ENCODE data around the gene NDE1. TPM values are rescaled to one million over a fixed set of nuclear protein-coding genes. Genes with fewer than 3 reads are reported as not detected.
"Not testable (repeated sequence)": the region's sequence is repeated elsewhere in the genome, so short reads cannot be mapped to it uniquely, and the experiment has no call there.

Gene NDE1
- total and polyA plus RNA-seq, 2 donors (not counting 1 experiment from before 2014, with no cell fraction given): 23.8 to 24.0 TPM

GRCh38 chr16:15643946-15644250, 6.1 kb upstream of the NDE1 start:
- no peaks in the 10 kb centered on the region for H4K20me1 ChIP-seq (ENCODE audit: control insufficient read depth, extremely low read depth, insufficient read depth, low read length)
- TF ChIP-seq CTCF (conservative IDR thresholded peaks at IDR 0.05 in 1 of 2, IDR thresholded peaks at IDR 0.05 in 1 of 2; ENCODE audit: low read depth in 1 of 2, low read length in 2 of 2): no peak
- no peak for TF ChIP-seq EZH2 (IDR thresholded peaks at IDR 0.05; ENCODE audit: low read length, missing control alignments)
- peak overlapping the region; percentile 95 for H3K27ac ChIP-seq (ENCODE audit: insufficient read depth, low read length)
- peak overlapping the region; percentile 66 to 88 (median 71) for H3K4me3 ChIP-seq (replicated peaks in 1 of 4; ENCODE audit: control extremely low read depth in 1 of 4, insufficient read depth in 1 of 4, low read depth in 3 of 4, low read length in 4 of 4)
- H2AFZ ChIP-seq (ENCODE audit: low read length): no peak overlapping the region
- H3K79me2 ChIP-seq (ENCODE audit: control insufficient read depth, insufficient read depth, low read length): peaks cover 22% of the 10 kb centered on the region
- no peaks in the 10 kb centered on the region for H3K36me3 ChIP-seq (ENCODE audit: control insufficient read depth, insufficient read depth, low read length)
- H3K4me2 ChIP-seq (ENCODE audit: extremely low read depth, insufficient read depth, low read length): peak overlapping the region; percentile 54
- no peak overlapping the region for H3K9ac ChIP-seq (ENCODE audit: insufficient read depth, low read length)
- no peaks in the 10 kb centered on the region for H3K4me1 ChIP-seq (ENCODE audit: control insufficient read depth, extremely low read depth, insufficient read depth, low read length)
- no peak for DNase-seq (ENCODE audit: low read depth in 2 of 2)
- H3K27me3 ChIP-seq (ENCODE audit: control insufficient read depth, insufficient read depth, low read length): no peaks in the 10 kb centered on the region
- no peaks in the 10 kb centered on the region for H3K9me3 ChIP-seq (ENCODE audit: control insufficient read depth, insufficient read depth, low read depth, low read length)

GRCh38 chr16:15644267-15644961, 5.6 kb upstream of the NDE1 start:
- no peak overlapping the region for H3K27ac ChIP-seq (ENCODE audit: insufficient read depth, low read length)
- H3K36me3 ChIP-seq (ENCODE audit: control insufficient read depth, insufficient read depth, low read length): no peaks in the 10 kb centered on the region
- no peak overlapping the region for H3K9ac ChIP-seq (ENCODE audit: insufficient read depth, low read length)
- H3K4me1 ChIP-seq (ENCODE audit: control insufficient read depth, extremely low read depth, insufficient read depth, low read length): no peaks in the 10 kb centered on the region
- H3K4me3 ChIP-seq (replicated peaks in 1 of 4; ENCODE audit: control extremely low read depth in 1 of 4, insufficient read depth in 1 of 4, low read depth in 3 of 4, low read length in 4 of 4): peak overlapping the region in 2 of 4 experiments; percentile 75 to 88
- DNase-seq (ENCODE audit: low read depth in 2 of 2): peak in 1 of 2 donors; percentile 18
- H3K4me2 ChIP-seq (ENCODE audit: extremely low read depth, insufficient read depth, low read length): peak overlapping the region; percentile 54
- no peaks in the 10 kb centered on the region for H4K20me1 ChIP-seq (ENCODE audit: control insufficient read depth, extremely low read depth, insufficient read depth, low read length)
- no peaks in the 10 kb centered on the region for H3K27me3 ChIP-seq (ENCODE audit: control insufficient read depth, insufficient read depth, low read length)
- H3K79me2 ChIP-seq (ENCODE audit: control insufficient read depth, insufficient read depth, low read length): peaks cover 22% of the 10 kb centered on the region
- no peaks in the 10 kb centered on the region for H3K9me3 ChIP-seq (ENCODE audit: control insufficient read depth, insufficient read depth, low read depth, low read length)
- TF ChIP-seq CTCF (conservative IDR thresholded peaks at IDR 0.05 in 1 of 2, IDR thresholded peaks at IDR 0.05 in 1 of 2; ENCODE audit: low read depth in 1 of 2, low read length in 2 of 2) (no peak), EZH2 (IDR thresholded peaks at IDR 0.05; ENCODE audit: low read length, missing control alignments) (no peak)
- no peak overlapping the region for H2AFZ ChIP-seq (ENCODE audit: low read length)

- not testable (repeated sequence) for H3K4me2 ChIP-seq (ENCODE audit: extremely low read depth, insufficient read depth, low read length); H3K27ac ChIP-seq (ENCODE audit: insufficient read depth, low read length); H3K4me3 ChIP-seq (replicated peaks in 1 of 4; ENCODE audit: control extremely low read depth in 1 of 4, insufficient read depth in 1 of 4, low read depth in 3 of 4, low read length in 4 of 4); H3K9ac ChIP-seq (ENCODE audit: insufficient read depth, low read length); H3K4me1 ChIP-seq (ENCODE audit: control insufficient read depth, extremely low read depth, insufficient read depth, low read length); H4K20me1 ChIP-seq (ENCODE audit: control insufficient read depth, extremely low read depth, insufficient read depth, low read length); H3K36me3 ChIP-seq (ENCODE audit: control insufficient read depth, insufficient read depth, low read length); H2AFZ ChIP-seq (ENCODE audit: low read length); H3K27me3 ChIP-seq (ENCODE audit: control insufficient read depth, insufficient read depth, low read length); H3K9me3 ChIP-seq (ENCODE audit: control insufficient read depth, insufficient read depth, low read depth, low read length)
- peak in 1 of 2 donors; percentile 6 for TF ChIP-seq CTCF (conservative IDR thresholded peaks at IDR 0.05 in 1 of 2, IDR thresholded peaks at IDR 0.05 in 1 of 2; ENCODE audit: low read depth in 1 of 2, low read length in 2 of 2)
- DNase-seq (ENCODE audit: low read depth in 2 of 2): peak; percentile 94 to 98
- peaks cover 22% of the 10 kb centered on the region for H3K79me2 ChIP-seq (ENCODE audit: control insufficient read depth, insufficient read depth, low read length)
These were observed 5.0 kb upstream of the NDE1 start for GRCh38 chr16:15644962-15645465.

- H3K36me3 ChIP-seq (ENCODE audit: control insufficient read depth, insufficient read depth, low read length); H3K4me1 ChIP-seq (ENCODE audit: control insufficient read depth, extremely low read depth, insufficient read depth, low read length); H4K20me1 ChIP-seq (ENCODE audit: control insufficient read depth, extremely low read depth, insufficient read depth, low read length); H3K27ac ChIP-seq (ENCODE audit: insufficient read depth, low read length); H3K9me3 ChIP-seq (ENCODE audit: control insufficient read depth, insufficient read depth, low read depth, low read length); H3K27me3 ChIP-seq (ENCODE audit: control insufficient read depth, insufficient read depth, low read length); H3K4me2 ChIP-seq (ENCODE audit: extremely low read depth, insufficient read depth, low read length); DNase-seq (ENCODE audit: low read depth in 2 of 2); H2AFZ ChIP-seq (ENCODE audit: low read length); H3K9ac ChIP-seq (ENCODE audit: insufficient read depth, low read length); H3K4me3 ChIP-seq (replicated peaks in 1 of 4; ENCODE audit: control extremely low read depth in 1 of 4, insufficient read depth in 1 of 4, low read depth in 3 of 4, low read length in 4 of 4): not testable (repeated sequence)
- H3K79me2 ChIP-seq (ENCODE audit: control insufficient read depth, insufficient read depth, low read length): peaks cover 22% of the 10 kb centered on the region
These were observed 3.3 kb upstream of the NDE1 start for GRCh38 chr16:15646557-15647293.

All from fibroblast of lung (primary cell).